KOPT-K1 (cell line): ENCODE results near the gene MKS1.

ENCODE experiments used
- H3K27ac ChIP-seq: fragments of 200-600 bp; sonication (generic); 2 replicates; pipeline ENCODE4 v1.5.1; 2016; ENCODE audit warnings: antibody characterized with exemption, mild to moderate bottlenecking, low read depth, low read length; ENCODE audit not compliant: poor library complexity, severe bottlenecking
- H3K36me3 ChIP-seq: fragments of 200-600 bp; sonication (generic); 2 replicates; pipeline ENCODE4 v1.5.1; 2017; ENCODE audit warnings: antibody characterized with exemption, mild to moderate bottlenecking, low read length, moderate library complexity; ENCODE audit not compliant: insufficient read depth
- H3K9me3 ChIP-seq: fragments of 200-600 bp; sonication (generic); 2 replicates; pipeline ENCODE4 v1.5.1; 2017; ENCODE audit warnings: antibody characterized with exemption, low read length, mild to moderate bottlenecking; ENCODE audit not compliant: insufficient read depth, poor library complexity, severe bottlenecking

The MKS1 gene

GRCh38 chr17:58172369-58173071, 46.5 kb downstream of the MKS1 start:
- Histone ChIP-seq H3K9me3 (no peaks in the 10 kb centered on the region), H3K36me3 (no peaks in the 10 kb centered on the region), H3K27ac (no peak overlapping the region)

DNA sequence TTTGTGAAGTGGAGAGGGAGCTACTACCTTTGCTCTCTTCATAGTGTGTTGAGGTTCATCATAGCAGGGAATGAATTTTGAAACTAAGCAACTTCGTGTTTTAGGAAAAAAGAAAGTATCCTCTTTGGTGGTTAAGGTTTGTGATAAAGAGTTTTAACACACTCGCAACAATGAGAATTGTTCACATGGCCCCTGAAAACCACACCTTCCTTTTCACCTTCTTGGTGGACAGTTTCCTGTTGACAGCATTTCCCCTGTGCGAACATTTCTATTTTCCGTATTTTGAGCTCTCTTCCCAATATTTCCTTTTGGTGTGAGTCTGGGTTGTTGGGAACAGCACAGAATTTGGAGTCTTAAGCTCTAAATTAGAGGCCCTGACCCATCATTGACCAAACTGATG, 48.4 kb downstream of the MKS1 start:
- no peak overlapping the region for H3K27ac ChIP-seq
- H3K9me3 ChIP-seq: no peaks in the 10 kb centered on the region
- H3K36me3 ChIP-seq: no peaks in the 10 kb centered on the region

GRCh38 chr17:58166682-58167081, 52.4 kb downstream of the MKS1 start, which contains the start of gene OR4D2:
Gene OR4D2, plus strand, starts transcription at chr17:58166982. Its CDS starts 2,674 bp downstream, at chr17:58169656.
- Histone ChIP-seq H3K27ac (no peak within 1 kb of the TSS), H3K9me3 (no peaks in the 10 kb centered on the region), H3K36me3 (no peaks in the 10 kb centered on the region)

DNA sequence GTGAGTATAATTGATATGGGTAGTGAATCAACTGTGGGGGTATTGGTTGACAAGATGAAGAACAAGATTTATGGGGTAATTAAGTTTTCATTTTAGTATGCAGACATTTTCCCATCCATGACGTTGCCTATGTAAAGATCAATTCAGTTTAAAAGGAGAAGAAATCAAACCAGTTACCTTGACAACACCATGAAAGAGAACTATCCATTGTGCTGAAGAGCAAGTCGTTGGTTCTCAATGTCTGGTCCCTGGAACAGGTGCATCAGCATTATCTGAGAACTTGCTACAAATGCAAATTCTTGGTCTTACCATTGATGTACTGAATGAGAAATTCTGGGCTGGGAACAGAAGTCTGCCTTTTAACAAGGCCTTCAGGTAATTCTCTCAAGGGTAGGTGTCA, 53.1 kb downstream of the MKS1 start:
- H3K27ac ChIP-seq: no peak overlapping the region
- no peaks in the 10 kb centered on the region for H3K36me3 ChIP-seq
- no peaks in the 10 kb centered on the region for H3K9me3 ChIP-seq

- Histone ChIP-seq H3K27ac (no peak overlapping the region), H3K36me3 (no peaks in the 10 kb centered on the region), H3K9me3 (no peaks in the 10 kb centered on the region)
Measured at GRCh38 chr17:58161566-58161965, 57.5 kb downstream of the MKS1 start.

DNA sequence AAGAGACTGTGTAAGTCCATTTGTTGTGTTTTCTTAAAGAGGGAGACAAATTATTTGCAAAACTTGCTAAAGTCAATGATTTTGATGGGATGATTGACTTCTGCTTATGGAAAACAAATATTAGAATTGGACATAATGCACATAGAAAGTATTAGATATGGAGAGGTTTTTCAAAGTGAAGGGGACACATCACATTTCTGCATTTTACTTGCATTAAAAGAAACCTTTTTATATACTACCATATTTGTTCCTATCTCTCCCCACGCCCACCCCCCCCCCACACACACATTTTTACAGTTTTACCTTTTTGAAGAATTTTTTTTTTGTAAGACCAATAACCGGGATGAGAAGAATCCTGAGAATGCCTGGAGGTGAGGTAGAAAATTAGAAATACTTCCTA, 60.9 kb downstream of the MKS1 start:
- H3K9me3 ChIP-seq: no peaks in the 10 kb centered on the region
- no peak overlapping the region for H3K27ac ChIP-seq

DNA sequence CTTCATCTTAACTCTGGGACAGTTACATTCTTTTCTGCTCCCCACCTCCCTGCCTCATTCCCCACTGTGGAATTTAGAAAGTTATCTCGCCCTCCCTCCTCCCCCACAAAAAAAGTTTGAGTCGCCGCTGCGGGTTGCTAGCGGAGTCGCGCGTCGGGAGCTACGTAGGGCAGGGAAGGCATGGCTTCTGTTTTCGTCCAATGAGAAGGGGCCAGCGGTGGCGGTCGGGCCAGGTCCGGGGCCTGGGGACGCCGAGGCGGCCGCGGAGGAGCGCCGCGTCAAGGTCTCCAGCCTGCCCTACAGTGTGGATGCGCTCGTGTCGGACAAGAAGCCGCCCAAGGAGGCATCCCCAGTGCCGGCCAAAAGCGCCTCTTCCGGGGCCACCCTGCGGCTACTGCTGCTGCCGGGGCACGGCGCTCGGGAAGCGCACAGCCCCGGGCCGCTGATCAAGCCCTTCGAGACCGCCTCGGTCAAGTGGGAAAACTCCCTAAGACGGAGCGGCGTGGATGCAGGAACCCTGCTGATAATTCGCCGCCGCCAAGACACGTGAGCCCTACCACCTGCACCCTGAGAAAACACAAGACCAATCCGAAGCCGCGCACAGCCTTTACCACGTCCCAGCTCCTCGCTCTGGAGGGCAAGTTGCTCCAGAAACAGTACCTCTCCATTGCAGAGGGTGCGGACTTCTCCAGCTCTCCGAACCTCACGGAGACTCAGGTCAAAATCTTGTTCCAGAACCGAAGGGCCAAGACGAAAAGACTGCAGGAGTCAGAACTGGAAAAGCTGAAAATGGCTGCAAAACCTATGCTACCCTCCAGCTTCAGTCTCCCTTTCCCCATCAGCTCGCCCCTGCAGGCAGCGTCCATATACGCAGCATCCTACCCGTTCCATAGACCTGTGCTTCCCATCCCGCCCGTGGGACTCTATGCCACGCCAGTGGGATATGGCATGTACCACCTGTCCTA, 61.9 kb downstream of the MKS1 start:
- Histone ChIP-seq H3K36me3 (no peaks in the 10 kb centered on the region), H3K9me3 (no peaks in the 10 kb centered on the region), H3K27ac (no peak overlapping the region)

More for the DNA sequence above, 60.9 kb downstream of the MKS1 start:
- no peaks in the 10 kb centered on the region for H3K36me3 ChIP-seq
